Stimulated activated CD8-positive, alpha-beta memory T cell treated with anti-CD3 and anti-CD28 coated beads, Interleukin-2, amount 100 ng/mL, for 48 hours (primary cell): ENCODE results near the gene COL13A1.

Source experiments
- DNase-seq, 2 donors: peaks; one replicate each; pipeline ENCODE4 v3.0.0-alpha.2; 2020; ENCODE audit warnings: low read depth in 2 of 2

COL13A1 gene

GRCh38 chr10:69819716-69820506 is 18.2 kb downstream of the COL13A1 start:
- DNase-seq = no peak

DNA sequence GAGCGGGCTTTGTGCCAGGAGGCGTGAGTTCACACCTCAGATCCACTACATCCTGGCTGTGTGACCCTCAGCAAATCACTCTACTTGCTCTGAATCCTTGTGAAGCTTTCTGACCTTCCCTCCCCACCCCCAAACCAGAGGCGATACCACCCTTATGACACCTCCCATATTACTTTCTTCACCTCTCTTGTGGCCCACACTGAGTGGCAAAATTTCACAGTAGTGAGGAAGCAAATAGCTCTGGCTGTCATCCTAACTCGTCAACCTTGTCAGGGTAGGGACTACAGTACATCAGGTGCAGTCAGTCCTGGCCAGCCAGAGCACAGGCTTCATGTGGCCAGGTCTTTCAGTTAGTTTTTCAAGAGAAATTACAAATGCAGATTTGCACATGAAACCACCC is 19.1 kb downstream of the COL13A1 start:
- DNase-seq = no peak

- DNase-seq = no peak
These were observed 23.9 kb downstream of the COL13A1 start for GRCh38 chr10:69825604-69826003.

DNA sequence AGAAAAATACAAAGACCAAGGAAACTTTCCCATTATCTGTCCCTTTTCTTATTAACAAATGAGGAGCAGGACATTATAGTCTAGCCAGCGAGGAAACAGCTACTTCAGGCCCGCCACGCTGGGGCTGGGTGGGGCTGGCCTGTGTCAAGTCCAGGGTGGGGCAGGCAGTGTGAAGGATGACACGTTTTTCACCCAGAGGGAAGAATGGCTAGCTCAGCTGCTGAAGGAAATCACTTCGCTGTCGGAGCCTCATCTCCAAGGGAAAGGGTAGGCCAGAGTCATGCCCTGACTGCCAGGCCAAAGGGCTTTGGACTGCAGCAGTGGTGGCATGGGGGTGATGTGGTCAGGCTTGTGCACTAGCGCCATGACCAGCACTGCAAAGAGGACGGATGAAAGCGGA is 24.4 kb downstream of the COL13A1 start:
- no peak for DNase-seq

GRCh38 chr10:69826789-69827554 is 25.3 kb downstream of the COL13A1 start:
- no peak for DNase-seq

DNA sequence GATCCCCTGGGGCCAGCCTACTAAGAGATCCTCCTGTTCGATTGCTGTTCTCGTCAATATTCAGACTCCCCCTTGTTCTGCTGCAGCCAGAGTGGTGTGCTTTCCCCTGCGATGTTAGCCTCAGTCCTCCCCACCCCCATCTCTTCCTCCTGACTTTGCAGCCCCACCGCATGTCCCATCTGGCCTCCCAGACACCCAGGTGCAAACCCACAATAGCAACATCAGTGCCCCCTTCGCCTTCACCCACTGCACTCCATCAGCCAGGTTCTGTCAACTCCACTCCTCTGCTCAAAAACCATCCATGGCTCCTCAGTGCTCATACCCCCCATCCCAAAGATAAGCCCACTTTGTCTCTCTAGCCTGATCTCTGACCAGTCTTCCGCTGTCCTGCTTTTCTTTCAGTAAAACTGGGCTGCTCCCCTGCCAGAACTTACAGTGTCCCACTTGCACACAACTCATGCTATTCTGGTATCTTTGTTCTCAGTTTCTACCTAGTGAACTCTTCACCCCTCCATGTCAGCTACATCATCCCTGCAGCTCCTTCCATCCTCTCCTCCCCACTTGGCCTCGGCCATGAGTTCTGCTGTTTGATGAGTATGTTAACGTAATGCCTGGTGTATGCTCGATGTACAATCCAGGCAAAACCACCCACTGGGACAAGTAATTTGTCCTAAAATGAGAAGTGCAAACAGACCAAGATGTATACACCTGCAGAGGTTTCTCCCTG is 26.6 kb downstream of the COL13A1 start:
- DNase-seq = no peak

GRCh38 chr10:69829775-69830174 is 28.1 kb downstream of the COL13A1 start:
- DNase-seq = no peak

DNA sequence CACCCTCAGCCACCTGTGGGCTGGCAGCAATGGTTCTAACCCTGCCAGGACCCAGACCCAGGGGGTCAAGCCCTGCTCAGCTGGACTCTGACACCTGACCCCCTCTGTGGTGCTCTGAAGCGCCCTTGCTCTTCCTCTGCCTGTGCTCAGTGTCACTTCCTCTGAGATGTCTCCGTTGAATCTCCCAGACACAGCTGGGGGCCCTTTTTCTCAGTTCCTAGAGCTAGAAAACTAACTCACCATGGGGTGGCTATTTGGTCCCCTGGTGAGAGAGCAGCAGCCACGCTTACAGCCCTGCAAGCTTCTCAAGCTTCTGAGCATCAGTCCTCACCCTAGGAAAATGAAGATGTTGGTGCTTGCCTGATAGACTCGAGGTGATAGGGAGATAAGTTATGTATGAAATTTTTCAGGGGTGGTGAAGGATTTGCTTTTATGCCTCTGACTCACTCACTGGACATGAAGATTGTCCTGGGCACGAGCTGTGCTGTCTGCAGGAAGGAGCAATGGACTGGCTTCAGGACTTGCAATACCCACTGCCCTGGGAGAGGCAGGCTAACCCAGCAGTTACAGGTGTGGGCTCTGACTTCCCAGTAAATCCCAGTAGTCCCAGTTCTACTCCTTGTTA is 29.6 kb downstream of the COL13A1 start:
- DNase-seq = no peak

GRCh38 chr10:69835233-69835632 is 33.5 kb downstream of the COL13A1 start:
- no peak for DNase-seq

DNA sequence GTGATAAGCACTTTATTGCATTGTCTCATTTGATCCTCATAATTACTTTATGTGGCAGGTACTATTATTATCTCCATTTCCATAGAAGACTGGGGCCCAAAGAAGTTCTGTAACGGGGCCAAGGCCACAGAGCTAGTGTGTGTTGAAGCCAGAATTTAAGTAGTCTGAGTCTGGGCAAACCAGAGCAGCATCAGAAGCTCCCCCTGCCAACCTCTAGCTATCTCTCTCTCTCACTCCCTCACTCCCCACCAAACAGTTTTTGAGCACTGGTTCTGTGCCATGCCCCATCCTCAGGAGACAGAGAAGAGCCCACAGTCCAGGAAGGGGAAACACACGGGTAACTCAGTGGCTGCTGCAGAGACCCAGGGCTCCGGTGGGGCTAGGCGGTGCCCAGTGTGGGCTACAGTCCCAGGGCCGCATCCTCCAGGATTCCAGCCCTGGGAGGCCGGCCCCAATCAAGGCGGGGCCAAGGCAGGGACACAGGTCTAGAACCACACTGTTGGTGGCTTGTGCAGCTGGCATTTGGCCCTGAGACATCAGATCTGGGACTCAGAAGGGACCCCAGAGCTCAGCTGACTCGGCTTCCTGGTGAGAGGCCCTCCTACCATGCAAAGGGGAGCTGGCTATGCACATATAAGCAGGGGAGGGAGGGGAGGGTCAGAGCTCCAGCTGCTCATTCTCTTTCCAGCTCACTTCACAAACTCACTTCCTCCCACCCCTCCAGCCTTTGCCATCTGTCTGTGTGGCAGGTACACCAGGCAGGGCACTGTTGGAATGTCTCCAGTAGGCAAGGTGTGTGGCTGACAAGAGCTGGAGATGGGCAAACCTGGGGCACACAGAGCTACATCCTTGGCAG is 34.4 kb downstream of the COL13A1 start:
- DNase-seq = no peak

DNA sequence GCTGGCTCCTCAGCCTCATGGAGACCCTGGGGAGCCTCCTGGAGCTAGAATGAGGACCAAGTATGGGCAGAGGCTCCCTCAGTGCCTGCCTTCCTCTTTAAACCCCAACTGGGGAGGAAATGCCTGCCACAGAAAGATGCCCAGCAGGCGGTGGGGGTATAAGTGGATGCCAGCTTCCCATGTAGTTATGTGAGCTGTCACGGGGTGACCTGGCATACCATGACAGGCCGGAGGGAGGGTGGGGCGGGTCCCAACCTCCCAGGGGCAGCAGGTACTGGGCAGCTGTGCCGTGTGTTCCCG is 35.0 kb downstream of the COL13A1 start:
- no peak for DNase-seq

GRCh38 chr10:69837261-69837660 is 35.6 kb downstream of the COL13A1 start:
- DNase-seq = no peak

DNA sequence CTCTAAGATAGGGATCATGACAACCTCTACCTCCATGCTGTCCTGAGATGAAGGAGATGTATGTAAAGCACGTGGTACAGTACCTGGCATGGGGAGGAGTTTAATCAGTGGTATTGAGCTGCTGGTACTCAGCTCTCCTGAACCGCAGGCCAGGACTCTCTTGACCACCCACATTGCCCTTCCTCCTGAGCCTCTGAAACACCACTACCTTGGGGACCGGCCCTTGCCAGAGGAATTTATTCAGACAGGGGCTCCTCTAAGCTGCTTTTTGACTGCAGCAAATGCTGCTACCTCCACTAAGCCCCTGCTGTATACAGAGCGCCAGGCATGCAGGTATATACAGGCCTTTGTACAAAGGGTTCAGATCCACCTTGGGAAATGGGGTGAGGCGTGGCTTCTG is 36.7 kb downstream of the COL13A1 start:
- DNase-seq = no peak

GRCh38 chr10:69838853-69839252 is 37.1 kb downstream of the COL13A1 start:
- no peak for DNase-seq

DNA sequence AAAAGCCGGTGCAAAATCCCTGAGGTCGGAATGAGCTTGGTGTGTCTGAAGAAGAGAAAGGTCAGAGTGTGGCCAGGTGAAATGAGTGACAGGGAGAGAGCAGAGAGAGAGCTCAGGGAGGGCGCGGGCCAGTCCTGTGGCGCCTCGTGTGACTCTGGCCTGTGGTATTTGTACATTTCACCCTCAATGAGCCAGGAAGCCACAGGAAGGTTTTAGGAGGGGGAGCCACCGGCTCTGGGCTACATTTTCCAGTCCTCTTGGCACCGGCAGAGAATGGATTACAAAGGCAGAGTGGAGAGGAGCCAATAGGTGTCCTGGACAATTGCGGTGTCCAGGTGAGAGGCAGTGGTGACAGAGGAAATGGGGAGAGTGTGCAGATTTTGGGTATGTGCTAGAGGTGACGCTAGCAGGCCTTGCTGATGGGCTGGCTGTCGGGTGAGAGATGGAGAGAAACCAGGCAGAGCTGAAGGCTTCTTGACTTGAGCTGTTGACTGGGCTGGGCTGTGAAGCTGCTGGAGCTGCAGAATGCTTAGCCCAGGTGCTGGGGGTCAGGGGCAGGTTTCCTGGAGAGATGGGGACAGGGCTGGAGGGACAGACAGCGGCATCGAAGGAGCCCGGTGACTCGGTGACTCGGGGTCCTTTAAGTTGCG is 38.1 kb downstream of the COL13A1 start:
- no peak for DNase-seq

DNA sequence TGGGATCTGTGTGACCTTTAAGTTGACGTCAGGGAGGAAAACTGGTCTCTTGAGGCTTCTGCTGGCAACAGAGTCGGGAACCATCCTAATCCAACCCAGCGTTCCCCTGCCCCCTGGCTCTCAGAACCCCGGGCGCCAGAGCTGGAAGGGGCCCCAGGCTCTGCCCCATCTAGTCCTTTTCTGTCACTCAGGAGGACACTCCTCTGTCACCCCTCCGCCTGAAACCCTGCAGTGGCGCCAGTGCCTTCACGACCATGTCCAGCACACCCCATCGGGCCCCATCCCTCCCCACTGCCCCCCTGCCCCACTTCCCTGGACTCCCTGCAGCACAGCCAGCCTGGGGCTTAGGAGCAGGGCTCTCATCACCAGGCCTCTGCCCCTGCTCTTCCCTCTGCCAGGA is 39.1 kb downstream of the COL13A1 start:
- no peak for DNase-seq

DNA sequence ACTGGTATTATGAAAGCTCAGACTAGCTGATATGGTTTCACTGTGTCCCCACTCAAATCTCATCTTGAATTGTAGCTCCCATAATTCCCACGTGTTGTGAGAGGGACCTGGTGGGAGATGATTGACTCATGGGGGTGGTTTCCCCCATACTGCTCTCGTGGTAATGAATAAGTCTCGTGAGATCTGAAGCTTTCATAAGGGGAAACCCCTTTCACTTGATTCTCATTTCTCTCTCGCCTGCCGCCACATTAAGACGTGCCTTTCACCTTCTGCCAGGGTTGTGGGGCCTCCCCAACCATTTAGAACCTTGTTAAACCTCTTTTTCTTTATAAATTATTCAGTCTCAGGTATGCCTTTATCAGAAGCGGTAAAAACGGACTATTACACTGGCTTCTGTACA is 40.3 kb downstream of the COL13A1 start:
- DNase-seq = no peak

- no peak for DNase-seq
These were observed 41.2 kb downstream of the COL13A1 start for GRCh38 chr10:69842882-69843281.

GRCh38 chr10:69843923-69844322 is 42.2 kb downstream of the COL13A1 start:
- no peak for DNase-seq

GRCh38 chr10:69844698-69845097 is 43.0 kb downstream of the COL13A1 start:
- DNase-seq = no peak
